SK-MEL-5 (cell line): ENCODE measurements around the gene CDC23. TPM values are rescaled to one million over a fixed set of nuclear protein-coding genes. Genes with fewer than 3 reads are reported as not detected.
"Not testable (repeated sequence)": the region's sequence is repeated elsewhere in the genome, so short reads cannot be mapped to it uniquely, and the experiment has no call there.

Source experiments
- DNase-seq: peaks from one replicate; pipeline ENCODE4 v3.0.0-alpha.2; 2016; ENCODE audit warnings: low read depth, low spot score
- in situ Hi-C: cut with HindIII; loops from 2 replicates; pipeline ENCODE4 v1.10.0; 2016; ENCODE audit warnings: low sequenced_read_pairs, high pct_unique_total_duplicates, low pct_unique_long_range_greater_than_20kb
- polyA plus RNA-seq, 2 experiments: library from polyadenylated mRNA; depleted of rRNA; stranded (reverse); fragments of >200 nt; gene quantifications; 2 replicates each; pipeline ENCODE4 v1.2.3, GENCODE V29; 2015
- total RNA-seq: library from RNA; depleted of rRNA; stranded (reverse); fragments of >200 nt; shearing (Covaris generic); gene quantifications from 2 replicates; pipeline ENCODE4 v1.2.3, GENCODE V29; 2014; rRNA removed

Gene CDC23
- 32.1 and 36.2 TPM in 2 replicates for total RNA-seq
- polyA plus RNA-seq (2015; cell fraction: cytosol; rRNA removed) = 28.3 and 39.2 TPM in 2 replicates
- 61.2 and 68.8 TPM in 2 replicates for polyA plus RNA-seq (2015; cell fraction: nucleus; rRNA removed)

DNA sequence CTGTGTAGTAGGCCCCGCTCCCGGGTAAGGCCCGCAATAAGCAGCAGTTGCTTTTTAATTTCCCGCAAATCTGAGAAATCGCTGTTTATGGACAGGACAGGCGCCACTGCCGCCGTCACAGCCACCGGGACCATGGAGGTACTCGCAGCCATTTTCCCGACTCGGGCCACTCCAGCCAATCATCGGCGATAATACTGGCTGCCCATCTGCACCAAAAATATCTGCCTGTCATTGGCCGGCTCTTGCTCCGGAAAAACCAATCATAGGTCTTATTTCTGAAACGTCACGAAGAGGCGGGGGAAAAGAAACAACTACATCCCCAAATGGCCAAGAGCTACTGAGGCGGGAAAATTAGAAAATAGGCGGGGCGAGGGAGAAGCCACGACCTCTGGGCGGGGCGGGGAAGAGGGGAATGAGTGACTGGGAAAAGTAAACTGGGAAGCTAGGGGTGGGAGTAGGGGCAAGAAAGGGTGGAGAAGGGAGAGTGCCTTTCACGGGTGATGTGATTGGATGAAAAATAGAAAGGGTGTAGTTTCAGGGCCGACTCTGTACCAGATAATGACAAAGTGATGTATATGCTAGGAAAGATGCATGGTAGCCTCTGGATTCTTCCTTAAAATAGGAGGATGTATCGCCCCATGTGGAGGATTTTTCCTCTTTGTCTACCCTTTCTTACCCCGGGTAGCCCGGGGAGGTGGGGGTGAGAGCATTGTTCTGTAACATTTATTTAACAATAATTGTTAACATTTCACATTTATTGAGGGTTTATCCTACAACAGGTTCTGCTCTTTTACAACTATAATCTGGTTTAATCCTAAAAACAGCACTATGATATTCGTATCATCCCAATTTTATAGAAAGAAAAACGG lies at the start of gene CDC23:
Gene CDC23, minus strand, starts transcription at position 163 of the 869 bp plus-strand sequence. Its CDS starts 11 bp downstream, at position 152.
- in situ Hi-C loops = no loop called here
- peak; percentile 99 for DNase-seq

GRCh38 chr5:138258704-138259292 lies 45.7 kb upstream of the CDC23 start:
- no peak for DNase-seq
- in situ Hi-C loops = no loop called here

DNA sequence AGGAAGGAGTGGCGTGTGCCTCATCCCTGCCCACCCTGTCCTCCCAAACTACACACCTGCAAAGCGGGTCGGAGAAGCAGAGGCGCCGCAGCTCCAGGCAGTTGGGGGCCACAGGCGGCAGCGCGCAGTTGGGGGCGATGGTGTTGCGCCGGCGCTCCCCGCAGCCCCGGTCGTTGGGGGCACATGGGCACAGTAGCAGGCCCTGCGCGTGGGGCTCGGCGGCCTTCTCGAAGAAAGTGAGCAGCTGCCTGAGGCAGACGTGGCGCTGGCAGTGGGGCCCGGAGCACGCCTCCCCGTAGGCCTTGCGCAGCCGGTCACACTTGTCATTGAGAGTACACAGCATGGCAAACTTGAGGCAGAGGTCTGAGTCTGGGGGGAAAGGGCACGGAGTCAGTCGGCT lies 44.5 kb upstream of the CDC23 start:
- in situ Hi-C loops = no loop called here
- no peak for DNase-seq

GRCh38 chr5:138252944-138253343 lies 39.8 kb upstream of the CDC23 start:
- DNase-seq = no peak
- in situ Hi-C loops = no loop called here

GRCh38 chr5:138247800-138248199 lies 34.7 kb upstream of the CDC23 start:
- in situ Hi-C loops, DNase-seq: not testable (repeated sequence)

DNA sequence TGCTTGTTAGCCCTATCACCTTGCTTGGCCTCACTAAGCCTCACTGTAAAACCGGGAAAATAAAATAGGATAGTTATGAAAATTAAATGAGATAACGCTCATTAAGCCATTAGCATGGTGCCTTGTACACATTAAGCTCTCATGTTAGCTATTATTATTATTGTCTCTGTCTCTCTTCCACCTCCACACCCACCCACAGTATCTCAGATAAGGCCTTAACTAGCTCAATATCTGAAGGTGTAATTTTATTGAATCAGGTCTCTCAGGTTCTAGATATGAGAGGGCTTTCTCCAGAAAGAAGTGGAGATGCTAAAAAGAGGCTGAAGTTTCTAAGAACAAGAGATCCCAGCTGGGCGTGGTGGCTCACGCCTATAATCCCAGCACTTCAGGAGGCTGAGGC lies 33.7 kb upstream of the CDC23 start:
- no peak for DNase-seq
- in situ Hi-C loops = no loop called here

DNA sequence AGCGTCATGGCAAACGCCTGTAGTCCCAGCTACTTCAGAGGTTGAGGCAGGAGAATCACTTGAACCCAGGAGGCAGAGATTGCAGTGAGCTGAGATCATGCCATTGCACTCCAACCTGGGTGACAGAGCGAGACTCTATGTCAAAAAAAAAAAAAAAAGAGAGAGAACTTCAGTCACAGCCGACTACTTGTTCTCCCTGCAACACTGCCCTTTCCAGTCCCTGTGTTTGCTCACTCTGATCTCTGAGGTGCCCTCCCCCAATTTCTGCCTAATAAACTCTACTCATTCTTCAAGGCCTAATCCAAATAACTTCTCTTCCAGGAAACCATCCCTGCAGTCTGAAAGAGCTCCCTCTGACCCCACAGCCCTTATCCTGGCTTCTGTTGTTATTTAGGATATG lies 33.2 kb upstream of the CDC23 start:
- DNase-seq = no peak
- in situ Hi-C loops = no loop called here

GRCh38 chr5:138245717-138246116 lies 32.6 kb upstream of the CDC23 start:
- DNase-seq = peak; percentile 16
- in situ Hi-C loops = no loop called here

- in situ Hi-C loops = no loop called here
Measured at GRCh38 chr5:138243794-138244193, 30.7 kb upstream of the CDC23 start.

DNA sequence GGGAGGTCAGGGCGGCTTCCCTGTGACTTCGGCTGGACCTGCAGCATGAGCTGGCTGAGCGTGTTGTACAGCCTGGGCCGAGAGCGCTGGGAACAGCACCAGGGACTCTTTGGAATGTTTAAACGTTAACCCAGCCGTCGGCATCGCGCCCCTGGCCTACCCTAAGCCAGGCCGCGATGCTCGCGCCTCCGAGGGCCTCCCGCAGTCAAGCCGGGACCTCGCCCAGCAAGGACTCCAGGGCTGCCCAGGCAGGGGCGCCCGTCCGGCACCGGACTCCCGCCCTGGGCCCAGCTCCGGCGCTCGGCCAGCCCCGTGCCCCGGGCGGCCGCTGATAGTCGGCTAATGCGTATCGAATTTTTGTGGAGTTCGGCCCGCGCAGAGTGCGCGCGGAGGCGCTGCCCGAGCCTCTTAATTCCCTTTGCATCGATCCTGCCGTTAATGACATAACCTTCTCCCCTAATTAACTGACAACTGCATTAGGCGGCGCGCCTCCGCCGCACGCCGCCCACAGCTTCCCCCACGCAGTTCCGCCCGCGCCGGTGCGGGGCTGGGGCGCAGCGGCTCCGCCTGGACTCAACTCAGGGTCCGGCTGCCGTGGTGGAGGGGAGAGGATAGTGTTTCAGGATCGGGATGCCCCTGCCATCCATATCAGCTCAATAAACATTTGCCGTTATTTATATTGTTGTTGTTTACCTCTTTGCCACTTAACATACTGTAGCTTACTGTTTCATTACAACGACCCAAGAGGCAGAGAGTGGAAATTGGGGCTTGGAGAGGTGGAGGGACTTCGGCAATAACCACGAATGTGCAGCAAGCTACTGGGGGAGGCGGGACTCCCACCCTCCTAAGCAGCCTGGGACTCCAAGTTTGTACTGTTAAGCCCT lies 28.8 kb upstream of the CDC23 start:
- in situ Hi-C loops = no loop called here
- DNase-seq = no peak

More at GRCh38 chr5:138243794-138244193, 30.7 kb upstream of the CDC23 start:
- peak; percentile 99 for DNase-seq

GRCh38 chr5:138240650-138241385 lies 27.7 kb upstream of the CDC23 start:
- DNase-seq = no peak
- in situ Hi-C loops = no loop called here

GRCh38 chr5:138238034-138238433 lies 24.9 kb upstream of the CDC23 start:
- DNase-seq = no peak
- in situ Hi-C loops = no loop called here

DNA sequence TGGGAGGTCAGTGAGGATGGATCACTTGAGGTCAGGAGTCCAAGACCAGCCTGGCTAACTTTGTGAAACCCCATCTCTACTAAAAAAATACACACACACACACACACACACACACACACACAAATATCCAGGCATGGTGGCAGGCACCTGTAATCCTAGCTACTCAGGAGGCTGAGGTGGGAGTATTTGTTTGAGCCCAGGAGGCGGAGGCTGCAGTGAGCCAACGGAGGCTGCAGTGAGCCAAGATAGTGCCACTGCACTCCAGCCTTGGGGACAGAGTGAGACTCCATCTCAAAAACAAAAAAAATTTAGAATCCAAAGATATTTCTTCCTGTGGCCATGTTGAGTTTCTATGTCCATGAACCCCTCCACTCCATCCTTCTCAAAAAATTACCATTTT lies 21.5 kb upstream of the CDC23 start:
- no peak for DNase-seq
- in situ Hi-C loops = no loop called here

- in situ Hi-C loops = no loop called here
- DNase-seq = peak; percentile 21
Measured at GRCh38 chr5:138233280-138233679, 20.2 kb upstream of the CDC23 start.

DNA sequence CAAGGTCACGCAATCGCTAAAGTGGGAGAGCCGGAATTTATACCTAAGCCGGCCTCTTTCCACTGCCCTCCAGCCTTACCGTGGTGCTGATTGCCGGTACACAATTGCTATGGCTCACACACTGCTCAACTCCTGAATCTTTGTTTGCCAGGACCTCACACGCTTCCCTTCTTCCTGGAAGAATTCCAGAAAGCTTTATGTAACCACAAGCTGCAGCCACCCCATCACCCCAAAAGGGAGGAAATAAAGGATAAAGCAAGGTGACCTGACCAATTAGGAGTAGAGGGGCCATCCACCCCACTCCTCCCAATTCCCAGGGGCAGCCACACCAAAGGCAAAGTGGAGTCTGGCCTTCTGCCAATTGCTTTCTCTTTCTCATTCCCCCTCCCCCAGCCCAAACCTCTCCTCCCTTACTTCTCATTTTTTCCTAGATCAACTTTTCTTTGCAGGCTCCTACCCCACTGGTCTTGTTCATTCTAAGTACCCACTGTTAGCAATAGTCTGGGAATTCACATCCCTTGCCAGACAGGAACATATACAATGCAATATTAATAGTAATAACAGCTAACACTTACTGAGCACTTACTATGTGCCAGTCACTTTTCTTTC lies 18.0 kb upstream of the CDC23 start:
- in situ Hi-C loops = no loop called here
- no peak for DNase-seq

DNA sequence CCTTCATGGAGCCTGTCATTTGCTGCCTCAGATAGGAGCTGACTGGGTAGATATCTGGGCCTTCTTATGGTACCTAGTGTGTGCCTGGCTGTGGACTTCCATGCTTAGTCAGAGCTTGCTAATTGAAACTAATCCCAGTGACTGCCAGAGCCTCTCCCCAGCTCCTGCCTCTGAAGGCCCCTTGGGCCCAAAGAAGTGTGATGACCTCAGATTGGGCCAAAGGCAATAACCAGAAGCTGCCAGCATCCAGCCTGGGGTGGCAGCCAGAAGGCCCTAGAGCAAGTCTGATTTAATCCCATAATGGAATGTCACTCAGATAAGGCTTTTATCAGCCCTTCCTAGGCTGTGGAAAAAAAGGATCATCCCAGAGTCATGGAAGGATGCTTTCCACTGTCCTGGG lies 17.1 kb upstream of the CDC23 start:
- no peak for DNase-seq
- in situ Hi-C loops = no loop called here

- no peak for DNase-seq
- in situ Hi-C loops = no loop called here
Measured at GRCh38 chr5:138229387-138229786, 16.3 kb upstream of the CDC23 start.
